HFFc6 (cell line): ENCODE measurements around the gene FAM120C. TPM values are rescaled to one million over a fixed set of nuclear protein-coding genes. Genes with fewer than 3 reads are reported as not detected.

Source experiments
- DNase-seq: peaks from one replicate; pipeline ENCODE4 v3.0.0-alpha.2; 2018
- H3K27ac Mint-ChIP-seq: 2 replicates; pipeline ENCODE4 v1.8.0; 2020; ENCODE audit warnings: mild to moderate bottlenecking, mixed read lengths
- H3K27me3 Mint-ChIP-seq: 2 replicates; pipeline ENCODE4 v1.8.0; 2021; ENCODE audit warnings: mild to moderate bottlenecking, moderate library complexity, mixed read lengths; ENCODE audit not compliant: insufficient read depth
- H3K36me3 Mint-ChIP-seq: 2 replicates; pipeline ENCODE4 v1.8.0; 2021; ENCODE audit warnings: low read depth, mixed read lengths
- H3K4me1 Mint-ChIP-seq: 2 replicates; pipeline ENCODE4 v1.8.0; 2020; ENCODE audit warnings: low read depth, mixed read lengths
- H3K4me3 Mint-ChIP-seq: 2 replicates; pipeline ENCODE4 v1.8.0; 2020; ENCODE audit warnings: mild to moderate bottlenecking, moderate library complexity, mixed read lengths
- H3K9me3 Mint-ChIP-seq: 2 replicates; pipeline ENCODE4 v1.8.0; 2020; ENCODE audit warnings: mild to moderate bottlenecking, mixed read lengths
- total RNA-seq, 6 experiments: library from RNA; stranded (reverse); fragmentation: NEBNext Ultra II Directional; extraction: Animal tissue kit (Norgen Biotek cat#: 25700); gene quantifications; 2 replicates in 1 of 6; 3 replicates in 5 of 6; pipeline ENCODE4 v1.2.3, GENCODE V29; 2021
- TF ChIP-seq, protein P1 (sequence below): fragments of 200-600 bp; sonication (generic); IDR thresholded peaks from 2 replicates; pipeline ENCODE4 v1.5.0; 2021; ENCODE audit warnings: antibody characterized with exemption, mild to moderate bottlenecking

FAM120C gene
- total RNA-seq, 6 experiments from 2014 or later, result 8.3 to 10.0 (median 9.1) TPM

- DNase-seq, result no peak
- H3K27ac Mint-ChIP-seq, result peak overlapping the region; percentile 99
- H3K36me3 Mint-ChIP-seq, result no peaks in the 10 kb centered on the region
- peaks cover 16% of the 10 kb centered on the region for H3K4me1 Mint-ChIP-seq
- no peaks in the 10 kb centered on the region; the same call in 1 of the 2 replicates for H3K27me3 Mint-ChIP-seq
- no peaks in the 10 kb centered on the region for H3K9me3 Mint-ChIP-seq
- TF ChIP-seq, protein P1, sequence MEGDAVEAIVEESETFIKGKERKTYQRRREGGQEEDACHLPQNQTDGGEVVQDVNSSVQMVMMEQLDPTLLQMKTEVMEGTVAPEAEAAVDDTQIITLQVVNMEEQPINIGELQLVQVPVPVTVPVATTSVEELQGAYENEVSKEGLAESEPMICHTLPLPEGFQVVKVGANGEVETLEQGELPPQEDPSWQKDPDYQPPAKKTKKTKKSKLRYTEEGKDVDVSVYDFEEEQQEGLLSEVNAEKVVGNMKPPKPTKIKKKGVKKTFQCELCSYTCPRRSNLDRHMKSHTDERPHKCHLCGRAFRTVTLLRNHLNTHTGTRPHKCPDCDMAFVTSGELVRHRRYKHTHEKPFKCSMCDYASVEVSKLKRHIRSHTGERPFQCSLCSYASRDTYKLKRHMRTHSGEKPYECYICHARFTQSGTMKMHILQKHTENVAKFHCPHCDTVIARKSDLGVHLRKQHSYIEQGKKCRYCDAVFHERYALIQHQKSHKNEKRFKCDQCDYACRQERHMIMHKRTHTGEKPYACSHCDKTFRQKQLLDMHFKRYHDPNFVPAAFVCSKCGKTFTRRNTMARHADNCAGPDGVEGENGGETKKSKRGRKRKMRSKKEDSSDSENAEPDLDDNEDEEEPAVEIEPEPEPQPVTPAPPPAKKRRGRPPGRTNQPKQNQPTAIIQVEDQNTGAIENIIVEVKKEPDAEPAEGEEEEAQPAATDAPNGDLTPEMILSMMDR, result no peak
- peak overlapping the region; percentile 90; the same call in 1 of the 2 replicates for H3K4me3 Mint-ChIP-seq
These were observed 137.4 kb downstream of the FAM120C start for GRCh38 chrX:54045563-54046228.

- peaks cover 16% of the 10 kb centered on the region for H3K4me1 Mint-ChIP-seq
- no peaks in the 10 kb centered on the region; the same call in 1 of the 2 replicates for H3K27me3 Mint-ChIP-seq
- H3K4me3 Mint-ChIP-seq, result peak overlapping the region; percentile 90
- no peak for DNase-seq
- H3K9me3 Mint-ChIP-seq, result no peaks in the 10 kb centered on the region
- peak overlapping the region; percentile 99 for H3K27ac Mint-ChIP-seq
- no peaks in the 10 kb centered on the region for H3K36me3 Mint-ChIP-seq
- TF ChIP-seq, protein P1, result no peak
These were observed 138.1 kb downstream of the FAM120C start for GRCh38 chrX:54044877-54045338.

DNA sequence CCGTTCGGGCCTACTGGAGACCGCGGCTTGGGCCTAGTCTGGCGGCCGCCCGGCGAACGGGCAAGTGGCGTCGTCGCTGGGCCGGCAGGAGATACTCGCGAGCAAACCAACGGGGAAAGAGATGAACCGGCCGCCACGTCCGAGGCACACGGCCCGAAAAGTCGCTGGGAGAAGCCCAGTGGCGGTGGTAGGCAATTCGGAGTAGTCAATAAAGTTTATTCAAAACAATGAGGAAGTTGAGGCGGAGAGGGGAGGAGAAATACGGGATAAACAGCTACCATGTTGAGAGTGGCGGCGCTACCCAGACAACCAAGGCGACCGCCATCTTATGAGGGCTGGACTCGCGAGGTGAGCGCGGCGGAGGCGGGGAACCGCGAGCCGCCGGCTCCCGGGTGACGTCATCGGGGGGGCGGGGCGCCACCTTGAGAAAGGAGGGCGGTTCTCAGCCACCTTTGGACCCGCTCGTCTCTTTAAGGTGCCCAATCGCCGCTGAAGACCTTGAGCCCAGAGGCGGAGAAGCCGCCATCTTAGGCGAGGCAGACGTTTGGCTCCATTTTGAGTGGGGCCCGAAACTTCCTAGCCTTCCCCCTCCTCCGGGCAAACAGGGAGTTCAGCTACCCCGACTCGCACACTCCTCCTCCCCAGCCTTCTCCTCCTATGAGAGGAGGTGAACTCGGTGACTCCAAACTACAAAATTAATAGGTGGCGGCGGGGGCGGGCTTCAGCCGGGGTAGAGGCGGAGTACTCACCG lies 138.8 kb downstream of the FAM120C start, which contains the start of gene PHF8:
Gene PHF8 (minus strand): TSS at position 348 of the 751 bp plus-strand sequence. CDS start 1,745 bp downstream, outside the sequence.
- TF ChIP-seq, protein P1, result peak; percentile 14; the same call in 1 of the 2 replicates
- no peaks in the 10 kb centered on the region; the same call in 1 of the 2 replicates for H3K27me3 Mint-ChIP-seq
- H3K4me1 Mint-ChIP-seq, result peaks cover 16% of the 10 kb centered on the region
- no peaks in the 10 kb centered on the region for H3K9me3 Mint-ChIP-seq
- peak; percentile 93 for DNase-seq
- H3K36me3 Mint-ChIP-seq, result no peaks in the 10 kb centered on the region
- H3K27ac Mint-ChIP-seq, result peak within 1 kb of the TSS; percentile 99
- H3K4me3 Mint-ChIP-seq, result peak within 1 kb of the TSS; percentile 99

DNA sequence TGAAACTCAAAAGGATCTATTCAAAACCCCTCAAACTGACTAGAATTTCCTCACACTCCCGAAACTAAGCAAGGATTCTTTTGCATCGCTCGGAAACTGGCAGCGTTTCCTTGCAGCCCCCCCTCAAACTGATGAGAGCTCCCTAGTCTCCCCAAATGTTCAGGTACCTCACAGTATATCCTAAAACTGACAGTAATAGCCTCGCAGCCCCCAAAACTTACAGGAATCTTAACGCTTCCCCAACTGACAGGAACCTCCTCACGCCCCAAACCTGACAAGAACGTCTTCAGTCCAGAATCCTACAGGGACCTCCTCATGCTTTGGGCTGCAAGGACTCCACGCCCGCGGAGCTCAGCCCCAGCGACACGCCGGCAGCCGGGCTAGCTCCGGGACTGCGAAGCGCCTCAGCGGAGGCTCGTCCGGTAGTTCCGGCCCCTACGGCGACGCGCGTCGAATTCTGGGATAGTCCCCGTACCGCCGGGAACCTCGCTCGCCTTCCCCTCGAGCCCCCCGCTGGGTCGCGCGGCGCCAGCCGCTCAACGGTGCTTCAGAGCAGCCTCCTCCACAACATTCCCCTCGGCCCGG lies 139.4 kb downstream of the FAM120C start:
- peak overlapping the region; percentile 99 for H3K4me3 Mint-ChIP-seq
- no peaks in the 10 kb centered on the region for H3K36me3 Mint-ChIP-seq
- no peaks in the 10 kb centered on the region; the same call in 1 of the 2 replicates for H3K27me3 Mint-ChIP-seq
- TF ChIP-seq, protein P1, result no peak
- H3K4me1 Mint-ChIP-seq, result peaks cover 16% of the 10 kb centered on the region
- peak overlapping the region; percentile 99 for H3K27ac Mint-ChIP-seq
- no peaks in the 10 kb centered on the region for H3K9me3 Mint-ChIP-seq
- DNase-seq, result no peak

DNA sequence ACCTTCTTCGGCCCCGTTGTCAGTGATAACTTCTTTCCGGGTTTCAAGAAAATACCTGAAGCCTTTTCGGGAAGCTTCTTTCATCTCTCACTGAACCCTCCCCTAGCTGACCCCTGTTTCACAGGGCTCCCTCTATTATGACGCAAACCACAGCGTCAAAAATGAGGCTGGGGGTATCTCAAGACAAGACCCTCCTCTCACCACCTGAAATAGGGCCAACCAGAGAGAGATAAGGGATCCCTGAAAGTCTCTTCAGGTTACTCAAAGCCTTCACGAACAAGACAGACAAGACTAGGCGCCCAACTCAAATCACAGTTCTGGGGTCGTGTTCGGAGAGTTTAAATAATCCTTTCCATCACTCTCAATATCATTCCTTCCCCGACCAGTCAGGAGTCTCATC lies 140.0 kb downstream of the FAM120C start:
- no peaks in the 10 kb centered on the region for H3K36me3 Mint-ChIP-seq
- no peak for DNase-seq
- H3K9me3 Mint-ChIP-seq, result no peaks in the 10 kb centered on the region
- TF ChIP-seq, protein P1, result no peak
- peaks cover 16% of the 10 kb centered on the region for H3K4me1 Mint-ChIP-seq
- H3K27me3 Mint-ChIP-seq, result no peaks in the 10 kb centered on the region; the same call in 1 of the 2 replicates
- H3K4me3 Mint-ChIP-seq, result peak overlapping the region; percentile 99
- H3K27ac Mint-ChIP-seq, result peak overlapping the region; percentile 99
